Activated CD8-positive, alpha-beta T cell treated with anti-CD3 and anti-CD28 coated beads for 36 hours (primary cell): Measurements from ENCODE around the gene ZMIZ1. TPM values are rescaled to one million over a fixed set of nuclear protein-coding genes. Genes with fewer than 3 reads are reported as not detected.

ENCODE experiments used
- ATAC-seq: fragments of 200-7000 bp; cut with Tn5 transposase; one replicate; pipeline ENCODE4 v1.10.0; 2021; ENCODE audit warnings: mild to moderate bottlenecking, moderate library complexity
- CTCF ChIA-PET: fragments of 350-600 bp; sonication (Branson Sonifier 250); formaldehyde crosslinking; loops from one replicate; lab custom pipeline; 2021; ENCODE audit warnings: antibody characterized with exemption; lab: Charles Lee
- POLR2A ChIA-PET: fragments of 350-600 bp; sonication (Branson Sonifier 250); formaldehyde crosslinking; loops from one replicate; lab custom pipeline; 2021; ENCODE audit warnings: antibody characterized with exemption; lab: Charles Lee
- DNase-seq: peaks from one replicate; pipeline ENCODE4 v3.0.0-alpha.2; 2020
- H3K27ac Mint-ChIP-seq: one replicate; pipeline ENCODE4 v1.8.0; 2021; ENCODE audit warnings: mild to moderate bottlenecking, mixed read lengths
- H3K27me3 Mint-ChIP-seq: one replicate; pipeline ENCODE4 v1.8.0; 2021; ENCODE audit warnings: mixed read lengths
- H3K36me3 Mint-ChIP-seq: one replicate; pipeline ENCODE4 v1.8.0; 2021; ENCODE audit warnings: low read depth, mixed read lengths
- H3K4me1 Mint-ChIP-seq: one replicate; pipeline ENCODE4 v1.8.0; 2021; ENCODE audit warnings: low read depth, mixed read lengths
- H3K4me3 Mint-ChIP-seq: one replicate; pipeline ENCODE4 v1.8.0; 2021; ENCODE audit warnings: mild to moderate bottlenecking, moderate library complexity, mixed read lengths
- H3K9me3 Mint-ChIP-seq: one replicate; pipeline ENCODE4 v1.8.0; 2021; ENCODE audit warnings: mixed read lengths
- CTCF ChIP-seq: fragments of 200-600 bp; IDR thresholded peaks from one replicate; pipeline ENCODE4 v1.8.0; 2022; ENCODE audit warnings: antibody characterized with exemption, mild to moderate bottlenecking
- intact Hi-C: fragments of 100-400 bp; cut with micrococcal nuclease; formaldehyde crosslinking; loops from one replicate; pipeline ENCODE4 v1.10.0; 2022
- total RNA-seq, 2 experiments: library from RNA; stranded (reverse); gene quantifications; one replicate each; pipeline ENCODE4 v1.2.3, GENCODE V29; 2021

Gene ZMIZ1
- total RNA-seq, 2 experiments from 2014 or later: 46.5 to 52.2 TPM

DNA sequence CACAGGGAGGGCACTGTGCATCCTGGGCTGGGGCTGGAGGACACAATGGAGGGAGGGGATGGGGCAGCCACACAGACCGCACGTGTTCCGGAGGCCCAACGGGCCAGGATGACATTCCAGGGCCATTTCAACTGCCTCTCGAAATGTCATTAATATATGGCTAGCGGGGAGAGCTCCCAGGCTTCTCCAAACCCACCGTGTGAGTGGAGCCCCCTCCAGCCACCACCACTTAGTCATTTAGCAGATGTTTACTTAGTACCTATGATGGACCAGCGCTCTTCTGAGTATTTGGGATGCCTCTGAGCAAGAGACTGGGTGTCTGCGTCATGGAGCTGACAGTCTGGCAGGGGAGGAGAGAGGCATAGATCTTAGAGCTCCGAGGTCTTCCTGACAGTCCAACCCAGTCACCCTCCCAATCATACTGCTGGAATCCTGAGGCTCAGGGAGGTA lies 107.3 kb downstream of the ZMIZ1 start:
- intact Hi-C loops: no loop called here
- POLR2A ChIA-PET: no interaction called here
- no peak for DNase-seq
- no peak overlapping the region for H3K4me3 Mint-ChIP-seq
- no peaks in the 10 kb centered on the region for H3K9me3 Mint-ChIP-seq
- H3K27me3 Mint-ChIP-seq: no peaks in the 10 kb centered on the region
- CTCF ChIA-PET: interaction anchor here (2.1 kb wide), 1 partner anchor 19 kb away, joined by 9 read pairs; no protein-coding TSS in a partner anchor
- no peak for ATAC-seq
- H3K27ac Mint-ChIP-seq: no peak overlapping the region
- no peaks in the 10 kb centered on the region for H3K36me3 Mint-ChIP-seq
- no peaks in the 10 kb centered on the region for H3K4me1 Mint-ChIP-seq
- TF ChIP-seq CTCF: no peak

DNA sequence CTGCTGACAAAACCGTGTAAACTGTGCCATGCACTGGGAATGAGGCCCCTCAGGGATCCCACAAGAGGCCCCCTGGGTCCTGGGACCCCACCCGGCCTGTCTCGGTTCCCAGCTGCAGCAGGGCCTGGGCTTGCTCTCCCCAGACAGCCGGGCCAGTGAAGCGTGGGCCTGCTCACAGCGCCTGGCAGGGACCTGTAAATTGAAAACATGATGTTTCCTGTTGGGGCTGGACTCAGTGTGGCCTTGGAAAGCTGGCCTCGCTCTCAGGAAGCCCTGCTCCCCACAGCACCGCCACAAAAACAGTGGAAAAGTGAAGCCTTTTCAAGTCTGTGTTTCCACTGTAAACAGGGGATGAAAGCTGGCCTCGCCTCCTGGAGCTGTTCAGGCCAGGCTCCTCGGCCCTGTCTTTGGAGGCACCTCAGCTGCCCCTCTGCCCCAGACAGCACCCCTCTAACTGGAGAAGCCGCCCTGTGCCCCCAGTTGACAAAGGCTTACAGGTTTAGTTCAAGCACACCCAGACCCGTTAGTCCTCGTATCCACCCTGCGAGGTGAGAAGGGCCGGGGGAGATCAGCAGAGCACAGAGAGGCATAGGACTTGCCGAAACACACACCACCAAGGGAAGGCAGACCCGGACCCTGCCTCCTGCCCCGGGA lies 108.3 kb downstream of the ZMIZ1 start:
- DNase-seq (no peak), ATAC-seq (no peak)
- Mint-ChIP-seq H3K27ac (no peak overlapping the region), H3K9me3 (no peaks in the 10 kb centered on the region), H3K4me1 (no peaks in the 10 kb centered on the region), H3K27me3 (no peaks in the 10 kb centered on the region), H3K4me3 (no peak overlapping the region), H3K36me3 (no peaks in the 10 kb centered on the region)
- ChIA-PET POLR2A (no interaction called here), CTCF (interaction anchor here (2.1 kb wide), 1 partner anchor 18 kb away, joined by 9 read pairs; no protein-coding TSS in a partner anchor)
- intact Hi-C loops: no loop called here
- no peak for TF ChIP-seq CTCF

DNA sequence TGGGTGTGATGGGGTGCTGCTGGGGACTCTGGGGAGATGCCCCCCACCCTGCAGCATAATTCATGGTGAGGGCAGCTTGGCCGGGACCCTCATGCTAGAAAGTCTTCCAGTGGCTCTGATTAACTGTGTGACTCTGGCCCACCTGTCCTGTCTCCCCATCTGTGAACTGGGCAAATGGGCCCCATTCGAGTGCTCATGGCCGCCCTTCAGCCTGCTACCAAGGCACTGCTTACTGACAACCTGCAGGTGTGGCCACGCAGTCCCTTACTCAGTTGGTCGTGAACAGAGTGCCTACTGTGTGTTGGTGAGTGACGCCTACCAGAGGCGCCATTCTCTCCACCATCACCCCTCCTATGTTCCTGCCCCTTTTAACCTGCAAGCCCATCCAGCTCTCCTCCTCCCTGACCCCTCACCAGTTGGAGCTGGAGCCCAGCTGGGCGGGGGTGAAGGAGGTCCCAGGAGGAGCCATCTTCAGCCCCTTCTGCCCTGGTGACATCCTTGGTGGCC lies 109.4 kb downstream of the ZMIZ1 start:
- intact Hi-C loops: no loop called here
- Mint-ChIP-seq H3K4me3 (no peak overlapping the region), H3K27ac (no peak overlapping the region), H3K27me3 (no peaks in the 10 kb centered on the region), H3K36me3 (no peaks in the 10 kb centered on the region), H3K9me3 (no peaks in the 10 kb centered on the region), H3K4me1 (no peaks in the 10 kb centered on the region)
- no peak for TF ChIP-seq CTCF
- ChIA-PET CTCF (interaction anchor here (2.1 kb wide), 1 partner anchor 17 kb away, joined by 9 read pairs; no protein-coding TSS in a partner anchor), POLR2A (no interaction called here)
- ATAC-seq: no peak
- no peak for DNase-seq

DNA sequence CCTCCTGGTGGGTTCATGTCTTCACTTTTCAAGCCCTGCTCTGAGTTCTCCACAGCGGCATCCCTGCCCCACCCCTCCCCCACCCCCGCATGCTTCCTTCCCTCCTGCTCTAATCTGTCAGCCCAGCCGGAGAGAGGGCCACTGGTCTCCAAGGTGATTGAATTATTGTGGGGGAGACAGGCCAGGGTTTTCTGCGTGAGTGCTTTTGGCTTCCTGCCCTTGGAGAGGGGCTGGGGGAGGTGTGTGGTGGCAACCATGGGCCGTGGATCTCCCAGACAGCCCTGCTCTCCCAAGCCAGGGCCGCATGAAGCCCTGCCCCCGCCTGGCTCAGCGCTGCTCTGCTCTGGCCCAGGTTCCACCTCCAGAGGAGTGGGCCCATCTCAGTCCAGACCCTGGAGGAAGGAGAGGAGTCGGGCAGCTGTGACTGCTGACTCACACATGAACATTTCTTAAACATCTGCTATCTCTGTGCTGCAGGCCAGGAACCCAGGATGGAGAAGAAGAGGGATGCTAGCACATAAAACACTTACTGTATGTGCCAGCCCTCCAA lies 109.9 kb downstream of the ZMIZ1 start:
- no peak for DNase-seq
- no peak overlapping the region for H3K4me3 Mint-ChIP-seq
- intact Hi-C loops: no loop called here
- no peaks in the 10 kb centered on the region for H3K36me3 Mint-ChIP-seq
- H3K27me3 Mint-ChIP-seq: no peaks in the 10 kb centered on the region
- H3K9me3 Mint-ChIP-seq: no peaks in the 10 kb centered on the region
- no peak for ATAC-seq
- H3K27ac Mint-ChIP-seq: no peak overlapping the region
- H3K4me1 Mint-ChIP-seq: no peaks in the 10 kb centered on the region
- ChIA-PET POLR2A (no interaction called here), CTCF (interaction anchor here (0.9 kb wide), 1 partner anchor 17 kb away, joined by 10 read pairs; no protein-coding TSS in a partner anchor)
- no peak for TF ChIP-seq CTCF
